Measurements from ENCODE around the gene HOXC11.

Gene HOXC11

DNA sequence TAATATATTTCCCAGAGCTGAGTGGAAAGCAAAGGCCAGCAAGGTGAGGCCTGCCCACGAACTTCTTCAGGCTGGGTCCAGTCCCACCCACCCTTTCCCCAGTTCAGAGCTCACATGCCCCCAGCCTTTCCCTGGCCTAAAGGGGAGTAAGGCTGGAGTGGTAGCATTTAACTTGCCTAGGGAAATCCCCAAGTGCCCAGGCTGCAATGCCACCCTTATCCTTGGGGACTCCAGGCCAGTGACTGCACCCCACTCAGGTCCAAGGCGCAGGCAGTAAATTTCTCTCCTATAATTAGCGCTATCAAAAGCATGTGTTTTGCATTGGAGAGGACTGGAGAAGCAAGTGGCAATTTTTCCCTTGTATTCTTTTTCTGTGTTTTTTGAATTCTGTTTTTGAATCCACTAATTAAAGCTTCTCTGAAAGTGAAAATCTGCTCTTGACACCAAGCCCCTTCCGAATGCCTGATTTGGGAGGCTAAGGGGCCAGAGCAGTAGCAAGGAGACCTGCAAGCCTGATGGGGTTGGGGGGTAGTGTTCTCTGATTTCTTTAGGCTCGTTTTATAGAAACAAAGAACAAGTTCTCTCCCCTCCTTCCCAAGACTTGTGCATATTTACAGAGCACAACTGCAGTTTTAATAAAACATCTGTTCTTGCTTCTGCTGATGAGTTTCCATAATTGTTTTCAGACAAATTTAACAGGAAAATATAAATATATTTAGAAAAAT lies 51.8 kb downstream of the HOXC11 start:
- peak overlapping the region in 10 of 21 experiments; percentile 21 to 98 (median 78) for H3K27ac ChIP-seq
- H3K4me3 ChIP-seq: no peak overlapping the region

GRCh38 chr12:54025499-54026405 lies 52.8 kb downstream of the HOXC11 start:
- no peak overlapping the region for H3K4me3 ChIP-seq
- peak overlapping the region in 10 of 21 experiments; percentile 42 to 98 (median 80) for H3K27ac ChIP-seq

DNA sequence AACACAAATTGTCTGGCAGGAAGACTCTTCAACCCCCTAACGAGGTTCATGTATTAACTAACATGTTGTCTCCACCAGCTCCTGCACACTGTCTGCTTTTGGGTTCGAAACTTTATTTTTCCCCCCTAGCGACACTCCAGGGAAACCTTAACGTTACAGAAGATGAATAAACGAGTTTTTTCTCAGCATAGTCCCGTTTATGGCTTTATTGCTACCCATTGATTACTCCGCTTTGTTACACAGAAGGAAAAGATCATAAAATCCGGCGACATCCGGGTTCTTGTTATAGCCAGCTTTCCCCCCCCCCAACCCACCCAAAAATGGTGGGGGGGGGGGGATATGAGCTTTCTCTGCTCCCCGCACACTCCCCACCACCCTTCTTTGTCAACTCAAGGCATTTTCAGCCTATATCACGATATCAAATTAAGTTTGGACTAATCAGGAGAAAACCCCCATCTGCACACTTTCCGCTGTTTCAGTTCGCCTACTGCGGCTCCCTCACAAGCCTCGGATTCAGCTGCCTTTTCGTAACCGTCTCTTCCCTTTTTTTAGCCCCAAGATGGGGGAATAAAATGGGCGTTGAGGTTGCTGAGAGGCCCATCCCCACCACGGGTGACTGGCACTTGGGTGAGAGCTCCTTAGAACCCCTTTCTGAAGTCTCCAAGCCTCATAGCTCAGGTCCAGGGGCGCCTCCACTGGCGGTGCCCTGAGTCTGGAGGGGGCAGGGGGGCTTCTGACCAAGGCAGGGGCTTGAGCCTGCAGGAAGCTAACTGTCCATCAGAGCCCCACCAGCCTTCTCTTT lies 53.9 kb downstream of the HOXC11 start:
- Histone ChIP-seq H3K27ac (peak overlapping the region in 9 of 21 experiments; percentile 42 to 98 (median 82)), H3K4me3 (no peak overlapping the region)
